Neuron (in vitro differentiated cells): ENCODE data around the gene QSOX2.

ENCODE experiments used
- H2AFZ ChIP-seq: one replicate; pipeline ENCODE4 v1.6.1; 2013; ENCODE audit warnings: low read depth, mild to moderate bottlenecking, inconsistent platforms, low read length, moderate library complexity
- H3K27me3 ChIP-seq: one replicate; pipeline ENCODE4 v1.6.1; 2013; ENCODE audit warnings: low read length; ENCODE audit not compliant: insufficient read depth
- H3K36me3 ChIP-seq: one replicate; pipeline ENCODE4 v1.6.1; 2013; ENCODE audit warnings: low read length; ENCODE audit not compliant: insufficient read depth
- H3K4me1 ChIP-seq: one replicate; pipeline ENCODE4 v1.6.1; 2013; ENCODE audit warnings: low read length; ENCODE audit not compliant: insufficient read depth
- H3K4me3 ChIP-seq: 2 replicates; pipeline ENCODE4 v1.5.1; 2013; ENCODE audit warnings: mild to moderate bottlenecking, low read length, moderate library complexity
- H3K9me3 ChIP-seq: one replicate; pipeline ENCODE4 v1.6.1; 2013; ENCODE audit warnings: low read length

The QSOX2 gene

DNA sequence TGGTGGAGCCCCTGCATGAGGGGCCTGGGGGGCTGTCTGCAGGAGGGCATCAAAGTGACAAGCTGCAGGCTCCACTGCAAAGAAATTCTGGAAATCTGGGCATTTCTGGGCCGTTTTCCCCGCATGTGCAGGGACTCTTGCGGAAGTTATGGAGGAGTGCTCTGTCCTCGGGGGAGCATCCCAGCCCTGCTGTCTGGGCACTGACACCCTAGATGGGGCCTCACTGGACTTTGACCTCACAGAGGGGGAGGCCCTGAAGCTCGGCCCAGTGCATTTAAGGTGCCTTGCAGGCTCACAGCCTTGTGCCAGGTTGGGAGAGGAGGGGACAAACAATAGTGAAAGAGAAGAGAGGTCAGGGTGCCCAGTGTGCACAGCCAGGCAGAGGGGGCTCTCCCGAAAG lies 76.1 kb downstream of the QSOX2 start:
- H3K9me3 ChIP-seq: peaks cover 2% of the 10 kb centered on the region
- no peak overlapping the region for H3K4me3 ChIP-seq
- H3K27me3 ChIP-seq: peaks cover 4% of the 10 kb centered on the region
- H3K36me3 ChIP-seq: no peaks in the 10 kb centered on the region
- H3K4me1 ChIP-seq: peaks cover 17% of the 10 kb centered on the region
- no peak overlapping the region for H2AFZ ChIP-seq

DNA sequence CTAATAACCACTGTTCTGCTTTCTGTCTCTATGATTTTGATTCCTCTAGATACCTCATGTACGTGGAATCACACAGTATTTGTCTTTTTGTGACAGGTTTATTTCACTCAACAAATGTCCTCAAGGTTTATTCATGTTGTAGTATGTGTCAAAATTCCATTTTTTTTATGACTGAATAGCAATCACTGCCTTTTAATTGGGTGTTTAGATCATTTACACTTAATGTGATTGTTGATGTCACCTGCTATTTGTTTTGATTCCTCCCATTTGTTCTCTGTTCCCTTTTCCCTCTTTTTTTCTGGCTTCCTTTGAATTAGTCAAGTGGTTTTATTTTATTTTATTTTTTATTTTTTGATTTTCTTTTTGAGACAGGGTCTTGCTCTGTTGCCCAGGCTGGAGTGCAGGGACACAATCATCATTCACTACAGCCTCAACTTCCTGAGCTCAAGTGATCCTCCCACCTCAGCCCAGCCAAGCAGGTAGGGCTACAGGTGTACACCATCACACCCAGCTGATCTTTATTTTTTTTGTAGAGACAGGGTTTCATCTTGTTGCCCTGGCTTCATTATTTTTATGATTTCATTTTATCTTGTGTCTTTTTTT lies 82.3 kb downstream of the QSOX2 start:
- Histone ChIP-seq H3K27me3 (peaks cover 28% of the 10 kb centered on the region), H3K4me1 (peaks cover 4% of the 10 kb centered on the region), H2AFZ (no peak overlapping the region), H3K9me3 (peaks cover 4% of the 10 kb centered on the region), H3K4me3 (no peak overlapping the region), H3K36me3 (no peaks in the 10 kb centered on the region)

DNA sequence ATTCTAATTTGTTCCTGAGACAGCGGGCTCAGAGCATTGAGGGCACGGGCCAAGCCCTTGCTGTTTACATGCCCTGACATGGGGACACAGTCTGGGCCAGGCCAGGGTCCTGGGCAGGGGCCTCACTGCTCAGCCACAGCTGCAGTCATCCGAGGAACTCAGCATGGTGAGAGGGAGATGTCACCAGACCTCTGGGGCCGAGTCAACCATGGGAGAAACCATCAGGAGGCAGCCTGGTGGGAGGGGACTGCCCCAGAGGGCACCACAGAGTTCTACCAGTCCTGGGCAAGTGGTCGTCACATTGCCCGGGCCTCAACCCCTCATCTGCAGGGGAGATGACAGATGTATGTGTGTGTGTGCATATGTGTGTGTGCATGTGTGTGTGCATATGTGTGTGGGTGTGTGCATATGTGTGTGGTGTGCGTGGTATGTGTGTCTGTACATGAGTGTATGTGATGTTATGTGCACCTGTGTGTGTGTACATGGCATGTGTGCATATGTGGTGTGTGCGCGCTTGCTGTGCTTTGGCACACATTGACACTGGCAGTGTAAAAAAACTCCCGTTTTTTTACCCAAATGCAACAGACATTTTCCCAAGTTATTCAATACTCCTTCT lies 84.5 kb downstream of the QSOX2 start:
- Histone ChIP-seq H2AFZ (no peak overlapping the region), H3K9me3 (peaks cover 1% of the 10 kb centered on the region), H3K4me1 (peaks cover 12% of the 10 kb centered on the region), H3K4me3 (no peak overlapping the region), H3K36me3 (no peaks in the 10 kb centered on the region), H3K27me3 (peaks cover 49% of the 10 kb centered on the region)

DNA sequence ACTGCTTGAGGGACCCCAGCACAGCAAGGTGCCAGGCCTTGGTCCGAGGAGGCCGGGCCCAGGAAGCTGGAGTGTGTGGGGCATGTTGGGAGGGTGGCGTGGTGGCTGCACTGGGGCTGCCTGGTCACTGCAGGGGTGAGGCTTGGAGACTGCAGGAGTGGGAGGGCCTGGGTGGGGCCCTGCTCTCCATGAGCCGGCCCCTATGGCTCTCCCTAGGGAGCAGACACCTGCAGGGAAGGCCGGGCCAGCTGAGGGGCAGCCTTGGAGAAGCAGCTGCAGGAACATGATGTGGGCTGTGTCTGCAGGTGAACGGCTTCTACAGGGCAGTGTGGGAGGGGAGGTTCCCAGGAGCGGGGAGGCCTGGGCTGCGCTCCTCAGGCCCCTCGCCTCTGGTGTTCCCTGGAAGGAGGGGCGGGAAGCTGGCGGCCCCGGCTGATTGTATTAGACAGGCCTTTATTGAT lies 85.2 kb downstream of the QSOX2 start:
- Histone ChIP-seq H3K4me1 (peaks cover 13% of the 10 kb centered on the region), H3K36me3 (no peaks in the 10 kb centered on the region), H3K27me3 (peaks cover 54% of the 10 kb centered on the region), H3K9me3 (peaks cover 1% of the 10 kb centered on the region), H2AFZ (no peak overlapping the region), H3K4me3 (no peak overlapping the region)

DNA sequence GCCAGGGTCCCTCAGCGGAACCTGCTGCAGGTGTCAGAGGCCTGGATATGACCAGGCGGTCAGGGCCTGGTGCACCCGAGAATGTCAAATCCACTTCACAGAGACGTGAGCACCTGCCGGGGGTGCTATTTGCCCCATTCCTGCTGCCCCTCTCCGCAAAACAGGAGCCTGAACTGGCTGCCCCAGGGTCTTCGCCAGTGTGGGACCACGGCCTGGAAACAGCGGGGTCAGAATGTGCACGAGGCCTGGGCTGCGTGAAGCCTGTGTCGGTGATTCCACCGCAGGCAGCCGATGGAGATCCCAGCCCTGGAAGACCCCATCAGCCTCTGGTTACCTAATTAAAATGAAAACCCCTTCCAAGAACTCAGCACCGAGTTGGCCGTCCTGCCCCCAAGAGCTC lies 85.8 kb downstream of the QSOX2 start:
- H3K4me1 ChIP-seq: peaks cover 13% of the 10 kb centered on the region
- H3K4me3 ChIP-seq: no peak overlapping the region
- peaks cover 1% of the 10 kb centered on the region for H3K9me3 ChIP-seq
- H2AFZ ChIP-seq: no peak overlapping the region
- peaks cover 59% of the 10 kb centered on the region for H3K27me3 ChIP-seq
- no peaks in the 10 kb centered on the region for H3K36me3 ChIP-seq

DNA sequence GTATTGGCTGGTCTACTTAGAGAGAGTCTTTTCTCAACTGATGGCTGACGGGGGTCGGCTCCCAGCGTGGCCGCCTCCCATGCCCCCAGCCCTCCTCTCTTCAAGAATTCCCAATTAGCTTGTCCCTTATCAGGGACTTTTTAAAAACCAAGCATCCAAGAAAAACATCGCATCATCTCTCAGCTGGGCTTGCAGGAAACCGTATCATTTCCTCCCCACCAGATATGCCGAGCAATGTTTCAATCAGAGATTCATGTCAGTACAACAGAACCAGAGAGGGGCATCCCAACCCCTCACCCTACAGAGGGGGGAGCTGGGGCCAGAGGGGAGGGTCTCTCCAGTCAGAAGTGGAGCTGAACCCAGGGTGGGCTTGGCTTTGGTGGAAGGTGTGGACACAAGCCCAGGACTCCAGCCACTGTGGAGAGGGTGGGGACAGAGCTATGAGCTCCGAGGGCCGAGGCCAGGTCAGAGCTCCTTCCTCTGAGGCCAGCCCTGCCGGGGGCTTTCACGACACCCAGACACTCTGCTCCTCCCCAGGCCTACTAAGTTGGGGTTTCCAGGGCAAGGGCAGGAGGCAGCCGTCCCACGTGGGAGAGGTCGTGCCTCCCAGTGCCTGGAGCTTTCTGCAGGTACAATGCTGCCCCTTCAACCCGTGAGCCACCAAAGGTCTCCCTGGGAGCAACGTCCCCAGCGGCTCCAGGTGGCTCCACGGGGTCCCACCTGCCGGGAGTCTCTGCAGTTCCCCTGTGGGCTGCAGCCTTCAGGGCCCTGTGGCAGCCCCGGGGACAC lies 87.9 kb downstream of the QSOX2 start:
- Histone ChIP-seq H3K9me3 (no peaks in the 10 kb centered on the region), H2AFZ (no peak overlapping the region), H3K27me3 (peaks cover 67% of the 10 kb centered on the region), H3K4me3 (no peak overlapping the region), H3K36me3 (no peaks in the 10 kb centered on the region), H3K4me1 (peaks cover 13% of the 10 kb centered on the region)
